Osteocyte (in vitro differentiated cells): ENCODE data around the gene KCNAB2. TPM values are rescaled to one million over a fixed set of nuclear protein-coding genes. Genes with fewer than 3 reads are reported as not detected.

Experiments
- DNase-seq: peaks from one replicate; pipeline ENCODE4 v3.0.0; 2021; ENCODE audit warnings: mixed read lengths; ENCODE audit not compliant: unreplicated experiment; ENCODE audit errors: extremely low spot score
- H3K27ac Mint-ChIP-seq: one replicate; pipeline ENCODE4 v1.8.0; 2021; ENCODE audit warnings: mild to moderate bottlenecking, mixed read lengths; ENCODE audit not compliant: unreplicated experiment
- H3K27me3 Mint-ChIP-seq: one replicate; pipeline ENCODE4 v1.8.0; 2021; ENCODE audit warnings: mixed read lengths; ENCODE audit not compliant: unreplicated experiment
- H3K36me3 Mint-ChIP-seq: one replicate; pipeline ENCODE4 v1.8.0; 2021; ENCODE audit warnings: mixed read lengths; ENCODE audit not compliant: unreplicated experiment
- H3K4me1 Mint-ChIP-seq: one replicate; pipeline ENCODE4 v1.8.0; 2021; ENCODE audit warnings: mixed read lengths; ENCODE audit not compliant: unreplicated experiment
- H3K4me3 Mint-ChIP-seq: one replicate; pipeline ENCODE4 v1.8.0; 2021; ENCODE audit warnings: mild to moderate bottlenecking, moderate library complexity, mixed read lengths; ENCODE audit not compliant: unreplicated experiment
- H3K9me3 Mint-ChIP-seq: one replicate; pipeline ENCODE4 v1.8.0; 2021; ENCODE audit warnings: mixed read lengths; ENCODE audit not compliant: unreplicated experiment
- total RNA-seq: library from RNA; stranded (reverse); gene quantifications from 2 replicates; pipeline ENCODE4 v1.2.1, GENCODE V29; 2021
- TF ChIP-seq, protein P1 (sequence below): fragments of 200-600 bp; sonication (generic); IDR thresholded peaks from 2 replicates; pipeline ENCODE4 v1.5.0; 2021; ENCODE audit warnings: antibody characterized with exemption, mild to moderate bottlenecking, moderate library complexity

The KCNAB2 gene
- total RNA-seq, 1 donor from 2014 or later, result 9.3 TPM

DNA sequence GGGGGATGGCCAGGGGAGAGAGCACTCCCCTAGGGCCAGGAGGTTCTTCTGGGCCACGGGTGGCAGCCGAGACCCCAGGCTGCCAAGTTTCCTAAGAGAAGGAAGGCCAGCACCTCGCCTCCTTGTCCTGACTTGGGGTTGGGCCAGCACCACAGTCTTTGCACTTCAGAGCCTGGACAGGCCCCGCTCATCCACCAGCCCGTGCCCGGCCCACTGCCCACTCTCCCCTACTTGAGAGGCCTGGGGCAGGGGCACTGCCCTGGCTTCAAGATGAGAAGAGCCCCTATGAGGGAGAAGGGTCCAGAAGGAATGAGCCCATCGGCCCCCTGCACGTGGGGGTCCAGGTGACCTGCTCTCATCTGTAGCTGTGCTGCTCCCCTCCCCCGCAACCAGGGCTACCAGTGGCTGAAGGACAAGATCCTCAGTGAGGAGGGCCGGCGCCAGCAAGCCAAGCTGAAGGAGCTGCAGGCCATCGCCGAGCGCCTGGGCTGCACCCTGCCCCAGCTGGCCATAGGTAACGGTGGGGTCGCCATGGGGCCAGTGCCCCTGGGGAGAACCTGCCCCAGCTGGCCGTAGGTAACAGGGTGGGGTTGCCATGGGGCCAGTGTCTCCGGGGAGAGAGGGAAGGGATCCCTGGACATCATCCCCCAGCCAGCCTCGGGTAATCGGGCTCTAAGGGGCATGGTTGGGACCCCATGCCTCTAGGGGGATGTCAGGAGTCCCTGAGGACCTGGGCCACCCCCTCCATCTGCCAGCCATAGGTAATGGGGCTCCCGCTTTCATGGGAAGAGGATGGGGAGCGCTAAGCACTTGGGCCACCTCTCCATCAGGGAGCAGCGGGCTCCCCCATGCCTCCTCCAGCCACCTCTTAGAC lies 50.8 kb downstream of the KCNAB2 start:
- Mint-ChIP-seq H3K27ac (no peak overlapping the region), H3K36me3 (no peaks in the 10 kb centered on the region), H3K4me1 (no peaks in the 10 kb centered on the region), H3K4me3 (no peak overlapping the region), H3K9me3 (no peaks in the 10 kb centered on the region), H3K27me3 (peaks cover 3% of the 10 kb centered on the region)
- no peak for DNase-seq
- TF ChIP-seq, protein P1, sequence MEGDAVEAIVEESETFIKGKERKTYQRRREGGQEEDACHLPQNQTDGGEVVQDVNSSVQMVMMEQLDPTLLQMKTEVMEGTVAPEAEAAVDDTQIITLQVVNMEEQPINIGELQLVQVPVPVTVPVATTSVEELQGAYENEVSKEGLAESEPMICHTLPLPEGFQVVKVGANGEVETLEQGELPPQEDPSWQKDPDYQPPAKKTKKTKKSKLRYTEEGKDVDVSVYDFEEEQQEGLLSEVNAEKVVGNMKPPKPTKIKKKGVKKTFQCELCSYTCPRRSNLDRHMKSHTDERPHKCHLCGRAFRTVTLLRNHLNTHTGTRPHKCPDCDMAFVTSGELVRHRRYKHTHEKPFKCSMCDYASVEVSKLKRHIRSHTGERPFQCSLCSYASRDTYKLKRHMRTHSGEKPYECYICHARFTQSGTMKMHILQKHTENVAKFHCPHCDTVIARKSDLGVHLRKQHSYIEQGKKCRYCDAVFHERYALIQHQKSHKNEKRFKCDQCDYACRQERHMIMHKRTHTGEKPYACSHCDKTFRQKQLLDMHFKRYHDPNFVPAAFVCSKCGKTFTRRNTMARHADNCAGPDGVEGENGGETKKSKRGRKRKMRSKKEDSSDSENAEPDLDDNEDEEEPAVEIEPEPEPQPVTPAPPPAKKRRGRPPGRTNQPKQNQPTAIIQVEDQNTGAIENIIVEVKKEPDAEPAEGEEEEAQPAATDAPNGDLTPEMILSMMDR, result no peak

- Mint-ChIP-seq H3K27me3 (no peaks in the 10 kb centered on the region), H3K36me3 (no peaks in the 10 kb centered on the region), H3K4me1 (no peaks in the 10 kb centered on the region), H3K27ac (no peak overlapping the region), H3K9me3 (no peaks in the 10 kb centered on the region), H3K4me3 (no peak overlapping the region)
- TF ChIP-seq, protein P1, result no peak
- DNase-seq, result no peak
Observed at GRCh38 chr1:6097117-6097595, 51.5 kb downstream of the KCNAB2 start.

GRCh38 chr1:6097824-6098223 lies 52.1 kb downstream of the KCNAB2 start:
- Mint-ChIP-seq H3K27ac (no peak overlapping the region), H3K27me3 (no peaks in the 10 kb centered on the region), H3K9me3 (no peaks in the 10 kb centered on the region), H3K36me3 (no peaks in the 10 kb centered on the region), H3K4me1 (no peaks in the 10 kb centered on the region), H3K4me3 (no peak overlapping the region)
- TF ChIP-seq, protein P1, result no peak
- DNase-seq, result no peak

GRCh38 chr1:6098303-6099215 lies 52.9 kb downstream of the KCNAB2 start:
- Mint-ChIP-seq H3K4me1 (no peaks in the 10 kb centered on the region), H3K4me3 (no peak overlapping the region), H3K27me3 (no peaks in the 10 kb centered on the region), H3K9me3 (no peaks in the 10 kb centered on the region), H3K36me3 (no peaks in the 10 kb centered on the region), H3K27ac (no peak overlapping the region)
- DNase-seq, result no peak
- TF ChIP-seq, protein P1, result no peak
